VCaP (cell line): Measurements from ENCODE around the gene CDH4.

Source experiments
- H3K27ac ChIP-seq: fragments of 450-650 bp; 2 replicates; pipeline ENCODE4 v1.5.1; 2017
- TF ChIP-seq, protein P1 (sequence below): fragments of 450-650 bp; conservative IDR thresholded peaks from 2 replicates; pipeline ENCODE4 v1.5.1; 2017; ENCODE audit warnings: mild to moderate bottlenecking, moderate library complexity

Gene CDH4

DNA sequence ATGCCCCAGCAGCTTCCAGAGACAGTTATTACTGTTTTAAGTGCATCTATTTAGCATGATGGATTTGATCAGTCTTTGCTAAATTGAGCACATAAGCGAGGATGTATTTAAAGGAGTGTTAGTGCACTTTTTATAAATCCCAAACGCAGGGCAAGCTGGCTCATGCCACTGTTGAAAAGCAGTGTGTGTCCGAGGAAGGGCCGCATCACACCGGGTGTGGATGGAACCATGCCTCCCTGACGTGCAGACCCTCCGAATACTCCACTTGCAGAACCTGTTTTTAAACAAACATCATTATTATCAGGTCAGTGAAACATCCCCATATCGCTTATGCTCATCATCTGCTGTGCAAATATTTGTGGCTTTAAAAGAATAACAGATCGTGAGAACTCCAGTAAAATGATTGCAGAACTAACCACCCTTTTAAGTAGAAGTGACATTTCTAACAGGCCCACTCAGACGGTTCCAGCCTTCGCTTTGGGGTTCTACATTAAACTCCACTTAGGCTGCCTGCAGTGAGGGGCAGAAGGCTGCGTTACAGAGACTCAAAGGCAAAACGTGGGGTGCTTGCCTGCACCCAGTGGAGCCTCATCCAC, 190.1 kb downstream of the CDH4 start:
- TF ChIP-seq, protein P1, sequence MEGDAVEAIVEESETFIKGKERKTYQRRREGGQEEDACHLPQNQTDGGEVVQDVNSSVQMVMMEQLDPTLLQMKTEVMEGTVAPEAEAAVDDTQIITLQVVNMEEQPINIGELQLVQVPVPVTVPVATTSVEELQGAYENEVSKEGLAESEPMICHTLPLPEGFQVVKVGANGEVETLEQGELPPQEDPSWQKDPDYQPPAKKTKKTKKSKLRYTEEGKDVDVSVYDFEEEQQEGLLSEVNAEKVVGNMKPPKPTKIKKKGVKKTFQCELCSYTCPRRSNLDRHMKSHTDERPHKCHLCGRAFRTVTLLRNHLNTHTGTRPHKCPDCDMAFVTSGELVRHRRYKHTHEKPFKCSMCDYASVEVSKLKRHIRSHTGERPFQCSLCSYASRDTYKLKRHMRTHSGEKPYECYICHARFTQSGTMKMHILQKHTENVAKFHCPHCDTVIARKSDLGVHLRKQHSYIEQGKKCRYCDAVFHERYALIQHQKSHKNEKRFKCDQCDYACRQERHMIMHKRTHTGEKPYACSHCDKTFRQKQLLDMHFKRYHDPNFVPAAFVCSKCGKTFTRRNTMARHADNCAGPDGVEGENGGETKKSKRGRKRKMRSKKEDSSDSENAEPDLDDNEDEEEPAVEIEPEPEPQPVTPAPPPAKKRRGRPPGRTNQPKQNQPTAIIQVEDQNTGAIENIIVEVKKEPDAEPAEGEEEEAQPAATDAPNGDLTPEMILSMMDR, result no peak
- peak overlapping the region; percentile 82 for H3K27ac ChIP-seq

DNA sequence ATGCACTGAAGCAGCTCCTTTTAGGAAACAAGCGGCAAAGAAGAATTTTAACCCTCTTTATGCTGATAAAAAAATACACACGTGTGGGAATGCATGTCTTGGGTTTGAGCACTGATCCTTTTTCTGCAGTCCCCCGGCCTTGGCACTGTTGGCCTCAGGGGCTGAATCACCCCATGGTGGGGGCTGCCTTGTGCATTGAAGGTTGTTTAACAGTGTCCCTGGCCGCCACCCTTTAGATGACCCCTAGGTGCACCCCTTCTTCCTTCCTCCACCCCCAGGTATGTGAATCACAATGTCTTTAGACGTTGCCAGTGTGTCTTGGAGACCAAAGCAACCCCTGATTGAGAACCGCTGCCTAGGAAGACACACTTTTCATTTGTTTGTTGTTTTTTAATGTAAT, 190.7 kb downstream of the CDH4 start:
- H3K27ac ChIP-seq, result peak overlapping the region; percentile 82
- TF ChIP-seq, protein P1, result no peak

DNA sequence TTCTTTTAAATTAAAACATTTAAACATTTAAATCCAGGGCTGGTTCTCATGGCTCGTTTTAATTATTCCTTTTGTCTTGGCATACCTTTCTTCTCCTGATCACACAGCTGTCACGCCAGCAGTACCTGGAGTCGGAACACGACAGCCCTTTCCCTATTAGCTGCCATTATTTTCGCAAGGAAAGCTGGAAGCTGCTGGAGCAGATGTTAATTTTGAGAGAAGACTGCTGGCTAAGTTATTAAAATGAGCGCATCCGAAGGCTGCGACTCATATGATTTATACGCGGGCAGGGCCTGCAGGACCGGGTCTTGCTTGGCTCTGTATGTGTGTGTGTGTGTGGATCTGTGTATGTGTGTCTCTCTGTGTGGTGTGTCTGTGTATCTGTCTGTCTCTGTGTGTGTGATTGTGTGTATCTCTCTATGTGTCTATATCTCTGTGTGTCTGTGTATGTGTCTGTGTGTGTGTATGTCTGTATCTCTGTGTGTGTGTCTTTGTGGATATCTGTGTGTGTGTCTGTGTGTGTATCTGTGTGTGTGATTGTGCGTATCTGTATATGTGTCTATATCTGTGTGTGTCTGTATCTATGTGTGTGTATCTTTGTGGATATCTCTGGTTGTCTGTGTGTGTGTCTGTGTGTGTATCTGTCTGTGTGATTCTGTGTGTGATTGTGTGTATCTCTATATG, 191.5 kb downstream of the CDH4 start:
- H3K27ac ChIP-seq, result peak overlapping the region; percentile 82
- TF ChIP-seq, protein P1, result no peak

DNA sequence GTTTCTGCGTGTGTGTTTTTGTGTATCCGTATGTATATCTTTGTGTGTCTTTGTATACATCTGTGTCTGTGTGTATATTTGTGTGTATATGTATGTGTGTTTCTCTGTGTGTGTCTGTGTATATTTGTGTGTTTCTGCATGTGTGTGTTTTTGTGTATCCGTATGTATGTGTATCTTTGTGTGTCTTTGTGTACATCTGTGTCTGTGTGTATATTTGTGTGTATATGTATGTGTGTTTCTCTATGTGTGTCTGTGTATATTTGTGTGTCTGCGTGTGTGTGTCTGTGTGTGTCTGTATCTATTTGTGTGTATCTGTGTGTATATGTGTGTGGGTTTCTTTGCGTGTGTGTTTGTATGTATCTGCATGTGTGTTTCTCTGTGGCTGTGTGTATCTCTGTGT, 192.6 kb downstream of the CDH4 start:
- TF ChIP-seq, protein P1, result no peak
- no peak overlapping the region for H3K27ac ChIP-seq

DNA sequence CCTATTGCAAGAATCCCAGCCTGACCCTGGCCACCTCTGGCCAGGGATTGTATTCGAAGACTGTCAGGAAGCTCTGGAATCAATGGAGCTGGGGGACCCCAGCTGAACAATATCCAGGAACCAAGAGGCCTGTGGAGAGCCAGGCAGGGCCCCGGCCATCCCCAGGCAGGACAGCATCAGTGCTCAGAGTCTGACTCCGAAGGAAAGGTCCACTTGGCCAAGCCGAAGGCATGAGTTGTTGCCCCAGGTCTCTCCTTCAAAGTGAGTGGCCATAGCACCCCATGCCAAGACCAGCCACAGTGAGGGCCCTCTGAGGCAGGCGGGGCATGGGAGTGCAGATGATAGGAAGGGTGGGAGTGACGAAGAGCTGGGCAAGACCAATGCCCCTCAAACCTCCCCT, 193.1 kb downstream of the CDH4 start:
- no peak overlapping the region for H3K27ac ChIP-seq
- TF ChIP-seq, protein P1, result no peak

DNA sequence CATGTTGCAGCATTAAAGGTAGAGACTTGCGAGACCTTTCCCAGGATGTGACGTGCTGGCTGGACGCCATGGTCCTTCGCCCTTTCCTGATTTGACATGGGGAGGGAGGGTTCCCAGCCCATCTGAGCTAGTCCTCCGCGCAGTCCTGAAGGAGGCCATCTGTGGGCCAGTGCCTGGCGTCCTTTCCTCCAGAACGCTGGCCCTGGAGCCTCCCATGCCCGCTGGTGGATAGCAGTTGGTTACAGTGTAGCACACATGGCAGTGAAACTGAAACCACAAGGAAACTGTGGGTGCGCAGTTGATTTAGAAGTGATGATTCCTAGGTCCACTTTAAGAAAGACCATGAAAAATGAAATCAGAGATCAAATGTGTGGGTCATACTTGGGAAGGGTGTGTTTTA, 193.7 kb downstream of the CDH4 start:
- TF ChIP-seq, protein P1, result no peak

DNA sequence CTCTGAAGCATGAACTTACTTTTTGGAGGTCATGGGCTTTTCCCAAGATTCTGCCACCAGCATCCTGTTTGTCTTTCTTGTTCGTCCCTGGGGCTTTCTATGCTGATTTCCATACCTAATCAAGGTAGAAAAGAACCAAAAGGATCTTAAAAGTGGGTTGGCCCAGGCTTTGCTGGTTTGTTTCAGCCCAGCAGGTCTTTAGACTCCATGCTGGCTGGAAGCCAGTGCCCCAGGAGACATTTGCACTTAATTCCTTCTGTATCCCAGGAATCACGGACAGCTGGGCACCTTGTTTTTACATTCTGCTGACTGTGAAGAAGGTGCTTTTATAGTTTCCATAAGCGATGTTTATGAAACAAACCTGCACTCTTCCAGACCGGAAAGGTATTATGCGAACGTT, 195.9 kb downstream of the CDH4 start:
- H3K27ac ChIP-seq, result no peak overlapping the region
- TF ChIP-seq, protein P1, result no peak

More for the DNA sequence above, 193.7 kb downstream of the CDH4 start:
- H3K27ac ChIP-seq, result no peak overlapping the region
